NCI-H1417 treated with DMSO at 0.1 percent for 48 hours (cell line): ENCODE data around the gene WWC1.

Source experiments
- DNase-seq: peaks from one replicate; lab custom pipeline; 2025; lab: John Stamatoyannopoulos, UW

The WWC1 gene

DNA sequence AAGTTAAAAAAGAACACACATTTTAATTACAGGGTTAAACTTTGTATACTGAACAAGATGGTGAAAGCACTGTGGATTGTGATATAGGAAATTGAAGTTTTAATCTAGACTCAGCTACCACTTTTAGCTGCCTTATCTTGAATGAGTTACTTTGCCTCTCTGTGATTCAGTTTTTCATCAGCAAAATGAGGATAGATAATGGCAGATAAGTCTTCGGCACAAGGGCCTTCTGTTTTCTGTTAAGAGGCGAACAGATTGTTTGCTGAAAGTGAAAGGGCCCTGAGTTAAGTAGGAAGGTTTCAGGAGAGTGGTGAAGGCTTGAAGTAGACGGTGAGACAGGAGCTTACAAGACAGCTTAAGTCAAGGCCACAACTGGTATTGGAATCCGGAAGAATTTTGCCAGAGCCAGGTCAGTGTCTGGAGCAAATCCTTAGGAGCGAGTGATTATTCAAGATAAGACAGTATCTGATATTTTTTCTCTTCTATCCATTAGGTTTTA lies 202.7 kb downstream of the WWC1 start:
- DNase-seq = no peak

DNA sequence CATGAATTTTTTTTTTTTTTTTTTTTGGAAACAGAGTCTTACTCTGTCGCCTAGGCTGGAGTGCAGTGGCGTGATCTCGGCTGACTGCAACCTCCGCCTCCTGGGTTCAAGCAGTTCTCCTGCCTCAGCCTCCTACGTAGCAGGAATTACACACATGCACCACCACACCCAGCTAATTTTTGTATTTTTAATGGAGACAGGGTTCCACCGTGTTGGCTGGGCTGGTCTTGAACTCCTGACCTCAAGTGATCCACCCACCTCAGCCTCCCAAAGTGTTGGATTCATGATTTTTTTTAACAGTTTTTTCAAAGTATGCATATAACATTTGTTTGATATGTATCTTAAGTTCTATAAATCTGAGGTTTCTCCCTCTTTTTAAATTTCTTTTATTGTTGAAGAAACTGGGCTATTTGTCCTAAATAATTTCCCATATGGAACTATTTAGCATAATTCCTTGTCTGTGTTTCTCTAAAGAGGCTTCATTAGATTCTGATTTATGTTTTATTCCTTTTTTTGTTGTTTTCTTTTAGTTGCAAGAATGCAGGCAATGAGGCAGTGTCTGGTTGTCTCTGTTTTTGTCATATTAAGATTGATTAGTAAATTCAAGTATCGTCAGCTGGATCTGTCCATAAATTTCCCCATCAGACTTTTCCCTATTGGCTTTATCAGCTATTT lies 211.3 kb downstream of the WWC1 start:
- no peak for DNase-seq

DNA sequence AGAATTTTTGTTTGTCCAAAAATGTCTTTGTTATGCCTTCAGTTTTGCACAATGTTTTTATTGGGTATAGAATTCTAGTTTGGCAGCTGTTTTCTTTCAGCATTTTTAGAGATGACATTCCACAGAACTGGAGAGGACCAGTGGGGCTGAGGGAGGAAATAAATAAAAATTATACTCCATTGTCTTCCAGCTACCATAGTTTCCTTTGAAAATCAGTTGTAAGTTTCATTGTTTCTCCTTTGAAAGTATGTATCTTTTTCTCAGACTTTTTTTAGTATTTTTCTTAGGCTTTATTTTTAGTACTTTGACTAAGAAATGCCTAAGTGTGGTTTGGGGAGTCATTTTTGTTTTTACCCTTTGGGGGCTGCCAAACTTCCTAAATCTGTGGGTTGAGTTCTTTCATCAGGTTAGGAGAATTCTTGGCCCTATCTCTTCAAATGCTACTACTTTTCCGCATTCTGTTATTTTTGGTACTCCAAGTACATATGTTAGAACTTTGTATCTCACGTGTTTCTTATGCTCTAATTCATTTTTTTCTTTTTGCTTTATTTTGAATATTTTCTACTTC lies 222.5 kb downstream of the WWC1 start:
- no peak for DNase-seq
